Uterine smooth muscle cell (primary cell): Measurements from ENCODE around the gene XPO6. TPM values are rescaled to one million over a fixed set of nuclear protein-coding genes. Genes with fewer than 3 reads are reported as not detected.

Experiments used
- total RNA-seq: library from RNA; depleted of rRNA; stranded (reverse); fragments of >200 nt; gene quantifications from 2 replicates; pipeline ENCODE4 v1.2.3, GENCODE V29; 2014

Gene XPO6, protein sequence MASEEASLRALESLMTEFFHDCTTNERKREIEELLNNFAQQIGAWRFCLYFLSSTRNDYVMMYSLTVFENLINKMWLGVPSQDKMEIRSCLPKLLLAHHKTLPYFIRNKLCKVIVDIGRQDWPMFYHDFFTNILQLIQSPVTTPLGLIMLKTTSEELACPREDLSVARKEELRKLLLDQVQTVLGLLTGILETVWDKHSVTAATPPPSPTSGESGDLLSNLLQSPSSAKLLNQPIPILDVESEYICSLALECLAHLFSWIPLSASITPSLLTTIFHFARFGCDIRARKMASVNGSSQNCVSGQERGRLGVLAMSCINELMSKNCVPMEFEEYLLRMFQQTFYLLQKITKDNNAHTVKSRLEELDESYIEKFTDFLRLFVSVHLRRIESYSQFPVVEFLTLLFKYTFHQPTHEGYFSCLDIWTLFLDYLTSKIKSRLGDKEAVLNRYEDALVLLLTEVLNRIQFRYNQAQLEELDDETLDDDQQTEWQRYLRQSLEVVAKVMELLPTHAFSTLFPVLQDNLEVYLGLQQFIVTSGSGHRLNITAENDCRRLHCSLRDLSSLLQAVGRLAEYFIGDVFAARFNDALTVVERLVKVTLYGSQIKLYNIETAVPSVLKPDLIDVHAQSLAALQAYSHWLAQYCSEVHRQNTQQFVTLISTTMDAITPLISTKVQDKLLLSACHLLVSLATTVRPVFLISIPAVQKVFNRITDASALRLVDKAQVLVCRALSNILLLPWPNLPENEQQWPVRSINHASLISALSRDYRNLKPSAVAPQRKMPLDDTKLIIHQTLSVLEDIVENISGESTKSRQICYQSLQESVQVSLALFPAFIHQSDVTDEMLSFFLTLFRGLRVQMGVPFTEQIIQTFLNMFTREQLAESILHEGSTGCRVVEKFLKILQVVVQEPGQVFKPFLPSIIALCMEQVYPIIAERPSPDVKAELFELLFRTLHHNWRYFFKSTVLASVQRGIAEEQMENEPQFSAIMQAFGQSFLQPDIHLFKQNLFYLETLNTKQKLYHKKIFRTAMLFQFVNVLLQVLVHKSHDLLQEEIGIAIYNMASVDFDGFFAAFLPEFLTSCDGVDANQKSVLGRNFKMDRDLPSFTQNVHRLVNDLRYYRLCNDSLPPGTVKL
- 110 and 129 TPM in 2 replicates for total RNA-seq

DNA sequence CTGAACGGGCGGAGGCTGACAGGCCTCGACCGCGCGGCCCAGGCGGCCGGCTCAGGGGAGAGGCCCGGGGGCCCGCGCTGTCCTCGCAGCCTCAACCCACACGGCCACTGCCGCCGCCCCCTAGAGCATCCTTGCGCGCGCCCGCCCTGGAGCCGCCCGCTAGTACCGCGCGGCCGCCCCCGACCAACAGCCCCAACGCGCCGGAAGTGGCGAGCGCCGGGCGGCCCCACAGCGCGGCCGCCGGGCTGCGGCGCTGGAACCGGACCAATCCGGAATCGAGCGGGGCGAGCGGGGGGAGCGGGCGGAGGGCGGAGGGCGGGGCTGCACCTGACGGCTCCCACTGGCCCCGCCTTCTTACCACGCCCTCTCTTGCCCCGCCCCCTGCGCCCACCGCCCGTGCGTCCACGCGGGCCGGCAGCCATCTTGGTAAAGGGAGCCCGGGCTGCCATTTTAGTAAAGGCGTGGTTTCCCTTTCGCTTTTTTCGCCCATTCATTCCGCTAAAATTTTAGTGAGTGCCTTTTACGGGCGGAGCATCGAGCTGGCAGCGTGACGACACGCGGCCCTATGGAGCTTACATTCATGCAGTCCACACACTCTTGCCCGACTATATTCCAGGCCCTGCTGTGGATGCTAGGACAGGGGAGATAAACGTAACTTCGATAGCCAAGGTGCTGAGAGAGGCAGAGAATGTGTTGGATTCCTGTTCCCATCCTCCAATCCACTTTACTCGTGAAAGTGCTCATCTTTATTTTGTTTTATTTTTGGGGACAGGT is at the start of gene XPO6:
Gene XPO6, minus strand, starts transcription at position 208 of the 774 bp plus-strand sequence. CDS start 597 bp downstream, outside the sequence.

DNA sequence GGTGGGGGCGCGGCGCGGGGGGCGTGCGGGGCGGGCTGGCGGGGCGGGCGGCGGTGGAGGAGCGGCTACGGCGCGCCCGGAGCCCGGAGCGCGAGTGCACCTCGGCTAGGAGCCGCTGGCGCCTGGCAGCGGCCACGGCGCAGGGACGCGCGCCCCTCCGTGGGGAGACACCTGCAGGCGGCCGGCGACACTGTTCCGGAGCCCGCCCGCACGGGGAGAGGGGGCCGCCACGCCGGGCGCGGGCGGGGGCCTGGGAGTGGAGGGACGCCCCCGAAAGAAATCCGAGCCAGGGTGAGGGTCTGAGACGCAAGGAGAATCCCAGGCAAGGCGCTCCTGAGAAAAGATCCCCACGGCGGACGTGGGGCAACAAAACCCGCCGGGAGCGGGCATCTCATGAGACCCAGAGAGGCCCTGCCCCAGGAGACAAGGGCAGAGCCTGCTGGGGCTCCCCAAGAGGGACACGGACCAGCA is 148.1 kb downstream of the XPO6 start, which contains the start of gene GSG1L:
Gene GSG1L, minus strand, starts transcription at position 124 of the 471 bp plus-strand sequence. CDS start 290 bp downstream, outside the sequence.

Other genes with a start within 250 kb of the XPO6 start
- not detected in 2 replicates for gene GSG1L, start 148.3 kb downstream of the XPO6 start, total RNA-seq
- gene SBK1, start 80.6 kb upstream of the XPO6 start, total RNA-seq: not detected in 2 replicates
- gene NPIPB6, start 151.5 kb upstream of the XPO6 start, total RNA-seq: 0.33 and 0.75 TPM in 2 replicates
- gene EIF3CL, start 191.9 kb upstream of the XPO6 start, total RNA-seq: 127 and 171 TPM in 2 replicates